GM21515 (cell line): ENCODE measurements around the gene CBX4.

ENCODE experiments used
- ATAC-seq: cut with Tn5 transposase; IDR thresholded peaks from one replicate; pipeline ENCODE4 v1.9.1; 2021; ENCODE audit not compliant: unreplicated experiment

Gene CBX4

GRCh38 chr17:79842656-79843473 is 3.6 kb upstream of the CBX4 start:
- ATAC-seq = no peak

- no peak for ATAC-seq
Measured at GRCh38 chr17:79842136-79842655, 3.0 kb upstream of the CBX4 start.

- ATAC-seq = no peak
Measured at GRCh38 chr17:79841369-79842135, 2.3 kb upstream of the CBX4 start.

- no peak for ATAC-seq
Measured at GRCh38 chr17:79840989-79841286, 1.7 kb upstream of the CBX4 start.

- no peak for ATAC-seq
Measured at GRCh38 chr17:79840269-79840988, 1.2 kb upstream of the CBX4 start.

- ATAC-seq = peak; percentile 16
Measured at GRCh38 chr17:79838522-79839274, 542 bp downstream of the CBX4 start.

- no peak for ATAC-seq
Measured at GRCh38 chr17:79837888-79838521, 1.2 kb downstream of the CBX4 start.

GRCh38 chr17:79836972-79837887 is 2.0 kb downstream of the CBX4 start:
- peak; percentile 35 for ATAC-seq

- ATAC-seq = no peak
Measured at GRCh38 chr17:79836510-79836971, 2.7 kb downstream of the CBX4 start.

- no peak for ATAC-seq
Measured at GRCh38 chr17:79835953-79836509, 3.2 kb downstream of the CBX4 start.

- ATAC-seq = no peak
Measured at GRCh38 chr17:79835470-79835899, 3.8 kb downstream of the CBX4 start.

GRCh38 chr17:79834565-79835469 is 4.4 kb downstream of the CBX4 start:
- ATAC-seq = no peak

- no peak for ATAC-seq
Measured at GRCh38 chr17:79833744-79834564, 5.3 kb downstream of the CBX4 start.

GRCh38 chr17:79833110-79833450 is 6.2 kb downstream of the CBX4 start:
- ATAC-seq = no peak

- ATAC-seq = no peak
Measured at GRCh38 chr17:79832218-79833109, 6.8 kb downstream of the CBX4 start.
